ENCODE measurements around the gene NXPE4.

GRCh38 chr11:114605370-114605769, 9.8 kb upstream of the NXPE4 start:
- TF ChIP-seq CTCF (IDR thresholded peaks at IDR 0.05) (no peak), EZH2phosphoT487 (IDR thresholded peaks at IDR 0.05; ENCODE audit: borderline replicate concordance, low read depth) (no peak), EP300 (IDR thresholded peaks at IDR 0.05; ENCODE audit: borderline replicate concordance in 1 of 2, low read depth in 1 of 2, low read length in 1 of 2) (no peak)

Measured in SK-N-SH (cell line).